Fibroblast of gingiva (primary cell): ENCODE data around the gene PLOD3.
"Not testable (repeated sequence)": the region's sequence is repeated elsewhere in the genome, so short reads cannot be mapped to it uniquely, and the experiment has no call there.

Experiments
- DNase-seq: peaks from one replicate; pipeline ENCODE4 v3.0.0-alpha.2; 2011; ENCODE audit warnings: low read depth

PLOD3 gene

DNA sequence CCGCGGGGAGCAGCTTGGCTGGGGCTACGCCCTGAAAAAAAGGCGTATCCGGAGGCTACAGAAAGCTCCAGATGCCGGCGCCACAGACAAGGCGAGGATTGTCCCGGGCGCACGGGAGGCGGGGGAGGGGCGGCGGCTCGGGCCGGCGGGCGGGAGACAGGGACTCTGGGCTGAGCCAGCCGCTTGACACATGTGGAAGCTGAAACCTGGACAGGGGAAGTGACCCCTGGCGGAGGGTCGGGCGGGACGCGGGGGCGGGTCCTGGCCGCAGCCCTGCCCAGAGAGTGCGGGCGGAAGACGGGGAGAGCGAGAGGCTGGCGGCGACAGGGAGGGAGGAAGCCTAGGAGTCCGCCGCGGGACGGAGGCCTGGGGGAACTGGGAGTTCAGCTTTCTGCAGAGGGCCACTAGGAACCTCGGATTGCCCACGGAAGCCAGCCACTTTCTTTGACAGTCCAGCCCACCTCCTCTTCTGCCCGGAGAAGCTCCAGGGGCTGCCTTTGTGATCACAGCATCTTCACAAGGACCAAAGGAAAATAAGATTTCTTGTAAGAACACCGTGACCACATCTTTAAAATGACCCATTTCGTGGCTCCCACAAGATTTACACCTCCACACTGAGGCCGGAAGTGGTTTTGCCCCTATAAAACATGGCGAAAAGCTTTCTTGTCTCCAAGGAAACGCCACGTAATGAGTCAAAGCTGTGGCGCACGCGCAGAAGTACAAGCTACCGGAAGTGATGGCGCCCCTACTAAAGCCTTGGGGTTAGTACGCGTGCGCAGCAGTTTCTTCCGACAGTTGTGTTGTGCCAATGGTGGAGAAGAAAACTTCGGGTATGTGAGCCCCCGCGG, at the start of gene PLOD3, which contains the start of gene ZNHIT1:
Gene PLOD3 (minus strand): TSS at position 194 of the 848 bp plus-strand sequence. CDS start 307 bp downstream, outside the sequence.
Gene ZNHIT1 (plus strand): TSS at position 778 of the 848 bp plus-strand sequence. CDS start 31 bp downstream, at position 809.
- DNase-seq: peak; percentile 96

- no peak for DNase-seq
Measured at GRCh38 chr7:101265622-101266516, 48.5 kb upstream of the PLOD3 start.

DNA sequence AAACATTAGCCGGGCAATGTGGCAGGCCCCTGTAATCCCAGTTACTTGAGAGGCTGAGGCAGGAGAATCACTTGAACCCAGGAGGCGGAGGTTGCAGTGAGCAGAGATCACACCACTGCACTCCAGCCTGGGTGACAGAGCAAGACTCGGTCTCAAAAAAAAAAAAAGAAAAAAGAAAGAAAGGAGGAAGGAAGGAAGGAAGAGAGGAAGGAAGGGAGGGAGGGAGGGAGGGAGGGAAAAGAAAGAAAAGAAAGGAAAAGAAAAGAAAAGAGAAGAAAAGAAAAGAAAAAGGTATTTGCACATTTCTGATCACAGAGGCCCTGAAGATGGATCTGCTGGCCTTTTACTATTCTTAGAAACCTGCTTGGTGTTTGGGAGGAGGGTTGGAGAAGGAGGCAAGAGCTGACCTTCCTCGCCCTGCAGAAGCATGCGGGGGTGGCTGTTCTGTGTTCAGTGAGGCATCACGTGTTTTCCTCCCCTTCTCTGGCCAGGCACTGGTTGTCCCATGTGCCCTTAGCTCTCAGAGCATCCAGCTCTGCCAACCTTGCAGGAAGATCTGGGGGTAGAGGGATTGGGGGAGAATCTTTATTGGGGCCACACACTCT, 46.8 kb upstream of the PLOD3 start:
- DNase-seq: not testable (repeated sequence)

DNA sequence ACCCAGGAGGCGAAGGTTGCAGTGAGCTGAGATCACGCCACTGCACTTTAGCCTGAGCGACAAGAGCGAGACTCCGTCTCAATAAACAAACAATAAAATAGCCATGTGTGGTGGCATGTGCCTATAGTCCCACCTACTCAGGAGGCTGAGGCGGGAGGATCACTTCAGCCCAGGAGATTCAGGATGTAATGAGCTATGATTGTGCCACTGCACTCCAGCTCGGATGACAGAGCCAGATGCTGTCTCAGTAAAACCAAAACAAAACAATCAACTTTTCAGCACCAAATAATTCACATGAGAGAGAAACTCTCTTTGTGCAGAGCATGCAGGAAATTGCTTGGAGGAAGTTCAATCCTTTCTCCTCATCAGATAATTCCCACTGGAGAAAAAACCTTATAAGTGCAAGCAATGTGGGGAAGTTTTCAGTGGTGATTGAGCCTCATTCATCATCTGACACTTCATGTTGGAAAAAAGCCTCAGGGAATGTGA, 40.9 kb upstream of the PLOD3 start:
- no peak for DNase-seq

- no peak for DNase-seq
Measured at GRCh38 chr7:101255796-101256195, 38.4 kb upstream of the PLOD3 start.

- not testable (repeated sequence) for DNase-seq
Measured at GRCh38 chr7:101253199-101253598, 35.8 kb upstream of the PLOD3 start.

DNA sequence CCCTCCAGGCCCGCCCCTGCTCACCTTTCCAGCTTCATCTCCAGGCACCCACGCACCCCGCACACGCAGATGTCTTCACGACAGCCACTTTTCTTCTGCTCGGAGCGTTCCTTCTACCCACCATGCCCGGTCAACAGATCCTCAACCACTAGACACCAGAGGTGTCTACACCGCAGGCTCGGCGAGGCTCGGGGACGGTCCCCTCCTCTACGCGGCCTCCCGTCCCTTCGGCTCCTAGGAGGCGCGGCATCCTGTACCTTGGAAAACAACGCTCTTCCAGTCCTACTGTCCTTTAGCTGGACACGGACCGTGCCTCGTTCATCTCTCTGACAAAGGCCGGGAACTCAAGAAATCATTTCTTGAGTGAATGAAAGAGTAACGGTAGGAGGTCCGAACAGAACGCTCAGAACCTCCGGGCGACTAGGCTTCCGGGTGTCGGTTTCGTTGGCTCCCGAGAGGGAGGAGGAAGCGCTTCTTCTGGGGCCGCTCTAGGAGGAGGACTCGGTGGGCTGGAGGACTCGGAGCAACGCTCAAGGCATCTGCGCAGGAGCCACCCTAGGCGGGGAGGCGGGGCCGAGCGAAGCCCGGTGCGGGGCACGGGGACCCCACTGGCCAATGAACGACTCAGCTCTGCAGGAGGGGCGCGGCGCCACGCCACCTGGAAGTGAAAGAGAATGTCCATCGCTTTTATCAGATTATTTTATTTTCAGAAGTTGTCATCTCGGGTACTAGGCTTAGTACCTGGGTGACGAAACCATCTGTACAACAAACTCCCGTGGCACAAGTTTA, 34.7 kb upstream of the PLOD3 start:
- peak; percentile 98 for DNase-seq

- DNase-seq: no peak
Measured at GRCh38 chr7:101250324-101250723, 32.9 kb upstream of the PLOD3 start.

GRCh38 chr7:101248276-101248675, 30.9 kb upstream of the PLOD3 start:
- DNase-seq: no peak

DNA sequence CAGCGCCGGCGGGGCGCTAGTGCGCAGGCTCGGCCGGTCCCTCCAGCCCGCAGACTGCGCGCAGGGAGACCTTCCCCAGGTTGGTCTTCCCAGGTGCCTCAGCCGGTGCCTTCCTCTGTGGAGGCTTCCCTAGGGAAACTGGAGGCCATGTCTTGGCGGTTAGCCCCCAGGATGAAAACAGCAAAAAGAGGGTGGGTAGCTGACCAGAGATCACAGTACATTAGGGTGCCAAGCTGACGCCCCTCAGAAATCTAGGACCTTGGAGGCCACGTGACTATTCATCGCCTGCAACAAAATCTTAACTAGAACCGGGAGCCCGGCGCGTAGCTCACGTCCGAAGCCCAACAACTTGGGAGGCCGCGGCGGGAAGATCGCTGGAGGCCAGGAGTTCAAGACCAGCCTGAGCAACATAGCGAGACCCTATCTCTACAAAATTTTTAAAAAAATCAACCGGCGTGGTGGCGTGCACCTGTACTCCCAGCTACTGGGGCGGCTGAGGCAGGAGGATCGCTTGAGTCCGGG, 27.8 kb upstream of the PLOD3 start:
- no peak for DNase-seq

GRCh38 chr7:101244375-101245146, 27.2 kb upstream of the PLOD3 start, which contains the start of gene FIS1:
Gene FIS1, minus strand, starts transcription at chr7:101245081. Its CDS starts 77 bp downstream, at chr7:101245004.
- DNase-seq: peak; percentile 85

GRCh38 chr7:101243646-101244374, 26.4 kb upstream of the PLOD3 start:
- peak; percentile 38 for DNase-seq

DNA sequence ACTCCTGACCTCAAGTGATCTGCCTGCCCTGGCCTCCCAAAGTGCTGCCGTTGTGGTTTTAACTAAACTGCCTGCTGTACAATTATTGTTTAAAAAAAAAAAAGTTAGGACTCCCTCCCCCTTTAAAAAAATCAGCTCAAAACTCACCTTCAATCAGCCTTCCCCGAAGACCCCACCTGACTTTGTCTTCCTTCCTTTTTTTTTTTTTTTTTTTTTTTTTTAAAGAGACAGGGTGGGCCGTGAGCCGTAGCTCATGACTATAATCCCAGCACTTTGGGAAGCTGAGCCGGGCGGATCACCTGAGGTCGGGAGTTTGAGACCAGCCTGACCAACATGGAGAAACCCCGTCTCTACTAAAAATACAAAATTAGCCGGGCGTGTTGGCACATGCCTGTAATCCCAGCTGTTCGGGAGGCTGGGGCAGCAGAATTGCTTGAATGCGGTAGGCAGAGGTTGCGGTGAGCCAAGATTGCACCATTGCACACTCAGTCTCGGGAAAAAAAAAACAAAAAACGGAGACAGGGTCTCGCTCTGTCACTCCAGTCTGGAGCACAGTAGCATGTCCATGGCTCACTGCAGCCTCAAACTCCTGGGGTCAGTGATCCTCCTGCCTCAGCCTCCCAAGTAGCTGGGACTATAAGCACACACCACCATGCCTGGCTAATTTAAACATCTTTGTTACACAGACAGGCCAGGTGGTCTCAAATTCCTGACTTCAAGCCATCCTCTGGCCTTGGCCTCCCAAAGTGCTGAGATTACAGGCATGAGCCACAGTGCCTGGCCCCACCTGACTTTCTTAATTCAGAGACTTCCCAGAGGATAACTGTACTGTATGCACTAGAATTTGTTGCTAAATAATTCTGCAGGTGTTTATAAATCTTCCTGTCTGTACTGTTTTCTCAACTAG, 24.3 kb upstream of the PLOD3 start:
- no peak for DNase-seq

- no peak for DNase-seq
Measured at GRCh38 chr7:101241015-101241363, 23.6 kb upstream of the PLOD3 start.

DNA sequence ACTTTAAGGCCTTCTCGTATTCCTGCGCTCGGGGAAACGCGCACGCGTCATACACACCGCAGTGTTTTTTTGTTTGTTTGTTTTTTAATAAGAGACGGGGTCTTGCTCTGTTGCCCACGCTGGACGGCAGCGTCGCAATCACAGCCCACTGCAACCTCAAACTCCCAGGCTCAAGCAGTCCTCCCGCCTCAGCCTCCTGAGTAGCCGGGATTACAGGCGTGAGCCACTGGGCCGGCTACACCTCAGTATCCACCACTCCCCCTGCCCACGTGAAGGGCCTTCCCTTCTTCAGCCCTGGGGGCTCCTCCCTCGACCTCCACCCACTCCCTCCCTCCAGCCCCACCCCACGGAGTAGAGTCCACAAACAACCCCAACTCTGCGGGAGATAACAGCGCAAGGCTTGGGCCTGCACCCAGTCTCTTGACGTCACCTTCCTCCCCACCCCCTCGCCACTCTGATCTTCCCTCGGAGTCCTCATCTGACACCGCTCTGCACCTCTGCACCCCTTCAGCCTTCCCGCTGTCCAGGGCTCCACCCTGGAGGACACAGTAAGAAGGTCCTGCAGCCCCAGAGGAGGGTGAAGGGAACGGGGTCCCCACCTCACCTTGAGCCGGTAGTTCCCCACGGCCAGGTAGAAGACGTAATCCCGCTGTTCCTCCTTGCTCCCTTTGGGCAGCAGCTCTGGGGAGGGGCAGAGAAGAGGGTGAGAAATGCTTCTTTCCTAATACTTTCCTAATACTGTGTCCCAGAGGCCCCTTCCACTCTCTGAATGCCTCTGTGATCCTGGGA, 23.0 kb upstream of the PLOD3 start:
- DNase-seq: no peak

GRCh38 chr7:101239951-101240220, 22.5 kb upstream of the PLOD3 start:
- no peak for DNase-seq

DNA sequence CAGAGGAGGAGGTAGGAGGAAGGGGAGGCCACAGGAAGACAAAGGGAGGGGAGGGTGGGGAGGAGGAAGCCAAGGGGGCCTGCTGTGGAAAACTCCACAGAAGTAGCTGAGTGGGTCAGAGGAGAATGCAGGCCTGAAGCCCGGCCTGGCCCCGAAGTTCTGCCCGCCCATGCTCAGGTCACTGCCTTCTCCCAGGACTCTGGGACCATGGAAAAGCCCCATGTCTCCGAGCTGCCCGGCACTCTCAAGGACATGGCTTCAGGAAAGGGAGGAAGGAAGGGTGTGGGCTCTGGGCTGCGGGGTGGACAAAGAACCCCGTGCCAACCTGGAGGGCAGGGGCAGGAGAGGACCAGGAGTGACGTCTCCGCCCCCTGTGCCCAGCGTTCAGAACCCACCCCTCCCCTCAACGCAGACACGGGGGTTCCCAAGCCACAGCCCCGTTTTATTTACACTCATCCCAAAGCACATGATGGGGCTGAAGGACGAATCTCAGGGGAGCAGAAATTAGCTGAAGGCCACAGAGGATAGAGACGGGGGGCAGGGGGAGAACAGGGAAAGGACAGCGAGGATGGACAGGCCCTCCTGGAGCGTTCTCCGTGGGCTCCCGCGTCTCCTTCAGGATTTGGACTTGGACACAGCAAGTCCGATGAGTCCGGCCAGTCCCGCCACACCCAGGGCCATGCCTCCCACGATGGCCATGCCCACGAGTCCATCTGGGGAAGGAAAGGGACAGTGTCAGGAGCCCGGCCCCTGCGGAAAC, 22.0 kb upstream of the PLOD3 start:
- no peak for DNase-seq
